GM23338 (cell line): ENCODE data around the gene SEC14L1. TPM values are rescaled to one million over a fixed set of nuclear protein-coding genes. Genes with fewer than 3 reads are reported as not detected.
"Not testable (repeated sequence)": the region's sequence is repeated elsewhere in the genome, so short reads cannot be mapped to it uniquely, and the experiment has no call there.

Source experiments
- ATAC-seq: fragments of 200-7000 bp; cut with Tn5 transposase; 3 replicates; pipeline ENCODE4 v1.9.1; 2020
- DNase-seq: peaks from one replicate; pipeline ENCODE4 v3.0.0-alpha.2; 2015; ENCODE audit warnings: low spot score
- H2AFZ ChIP-seq: fragments of 200-600 bp; sonication (generic); 2 replicates; pipeline ENCODE4 v1.8.0; 2016; ENCODE audit warnings: antibody characterized with exemption, mild to moderate bottlenecking, moderate library complexity
- H3F3A ChIP-seq: fragments of 200-600 bp; sonication (generic); replicated peaks from 2 replicates; pipeline ENCODE4 v1.8.0; 2017; ENCODE audit warnings: antibody characterized with exemption, mixed run types, low read depth
- H3K27ac ChIP-seq: fragments of 200-600 bp; sonication (generic); 2 replicates; pipeline ENCODE4 v1.6.1; 2016; ENCODE audit warnings: low read depth
- H3K27me3 ChIP-seq: fragments of 200-600 bp; sonication (generic); 2 replicates; pipeline ENCODE4 v1.8.0; 2016; ENCODE audit warnings: mild to moderate bottlenecking, mixed run types, moderate library complexity; ENCODE audit not compliant: insufficient read depth
- H3K36me3 ChIP-seq: fragments of 200-600 bp; sonication (generic); 2 replicates; pipeline ENCODE4 v1.8.0; 2016; ENCODE audit warnings: mild to moderate bottlenecking; ENCODE audit not compliant: insufficient read depth
- H3K4me1 ChIP-seq: fragments of 200-600 bp; sonication (generic); 2 replicates; pipeline ENCODE4 v1.8.0; 2016; ENCODE audit warnings: mild to moderate bottlenecking, moderate library complexity; ENCODE audit not compliant: insufficient read depth
- H3K4me2 ChIP-seq: fragments of 200-600 bp; sonication (generic); 2 replicates; pipeline ENCODE4 v1.7.1; 2017; ENCODE audit warnings: mixed run types
- H3K4me3 ChIP-seq: fragments of 200-600 bp; sonication (generic); 2 replicates; pipeline ENCODE4 v1.6.1; 2016; ENCODE audit warnings: mixed run types
- H3K79me2 ChIP-seq: fragments of 200-600 bp; sonication (generic); replicated peaks from 2 replicates; pipeline ENCODE4 v1.8.0; 2017; ENCODE audit warnings: mild to moderate bottlenecking; ENCODE audit not compliant: insufficient read depth
- H3K9me2 ChIP-seq: fragments of 200-600 bp; sonication (generic); 2 replicates; pipeline ENCODE4 v1.8.0; 2017; ENCODE audit not compliant: insufficient read depth
- H4K20me1 ChIP-seq: fragments of 200-600 bp; sonication (generic); replicated peaks from 2 replicates; pipeline ENCODE4 v1.8.0; 2017; ENCODE audit warnings: mild to moderate bottlenecking; ENCODE audit not compliant: insufficient read depth
- H3K27ac Mint-ChIP-seq: 2 replicates; pipeline ENCODE4 v1.8.0; 2020; ENCODE audit warnings: inconsistent platforms, mild to moderate bottlenecking, moderate library complexity, mixed read lengths
- H3K27me3 Mint-ChIP-seq: 3 replicates; pipeline ENCODE4 v1.8.0; 2022; ENCODE audit warnings: low read depth, mild to moderate bottlenecking, moderate library complexity, mixed read lengths, inconsistent platforms; ENCODE audit not compliant: insufficient read depth, poor library complexity
- H3K36me3 Mint-ChIP-seq: 3 replicates; pipeline ENCODE4 v1.8.0; 2021; ENCODE audit warnings: low read depth, mild to moderate bottlenecking, inconsistent platforms, moderate library complexity, mixed read lengths
- H3K4me1 Mint-ChIP-seq: 3 replicates; pipeline ENCODE4 v1.8.0; 2020; ENCODE audit warnings: mild to moderate bottlenecking, inconsistent platforms, mixed read lengths
- H3K4me3 Mint-ChIP-seq: 3 replicates; pipeline ENCODE4 v1.8.0; 2021; ENCODE audit warnings: moderate library complexity, mild to moderate bottlenecking, inconsistent platforms, mixed read lengths
- H3K9me3 Mint-ChIP-seq: 3 replicates; pipeline ENCODE4 v1.8.0; 2020; ENCODE audit warnings: moderate library complexity, mild to moderate bottlenecking, inconsistent platforms, mixed read lengths
- EZH2 ChIP-seq: fragments of 200-600 bp; sonication (generic); IDR thresholded peaks from one replicate; pipeline ENCODE4 v1.8.0; 2017; ENCODE audit warnings: antibody characterized with exemption, mild to moderate bottlenecking, low read depth; ENCODE audit not compliant: unreplicated experiment
- EZH2phosphoT487 ChIP-seq: fragments of 200-600 bp; sonication (generic); IDR thresholded peaks from one replicate; pipeline ENCODE4 v1.8.1; 2018; ENCODE audit warnings: antibody characterized with exemption; ENCODE audit not compliant: unreplicated experiment
- JUNB ChIP-seq: IDR thresholded peaks from one replicate; pipeline ENCODE4 v1.6.1; 2016; ENCODE audit warnings: antibody characterized with exemption; ENCODE audit not compliant: unreplicated experiment
- NANOG ChIP-seq: IDR thresholded peaks from 2 replicates; pipeline ENCODE4 v1.6.1; 2016; ENCODE audit warnings: antibody characterized with exemption, borderline replicate concordance
- POLR2AphosphoS5 ChIP-seq: IDR thresholded peaks from 2 replicates; pipeline ENCODE4 v1.6.1; 2016; ENCODE audit warnings: antibody characterized with exemption, low read depth
- ZNF114 ChIP-seq: fragments of 250-450 bp; sonication (Bioruptor Pico); IDR thresholded peaks from 2 replicates; pipeline ENCODE4 v1.5.0; 2020; ENCODE audit warnings: mild to moderate bottlenecking, moderate library complexity
- ZNF331 ChIP-seq: fragments of 250-450 bp; sonication (Bioruptor Pico); IDR thresholded peaks from 2 replicates; pipeline ENCODE4 v1.5.0; 2020; ENCODE audit warnings: low read depth, mild to moderate bottlenecking, moderate library complexity
- ZNF462 ChIP-seq: fragments of 250-450 bp; sonication (Bioruptor Pico); IDR thresholded peaks from 2 replicates; pipeline ENCODE4 v1.5.0; 2020; ENCODE audit warnings: mild to moderate bottlenecking, moderate library complexity
- polyA plus RNA-seq: library from polyadenylated mRNA; unstranded; fragments of >200 nt; fragmentation: Nextera tagmentation; extraction: Ambion mirVana; gene quantifications from 2 replicates; pipeline ENCODE4 v1.2.1, GENCODE V29; 2016
- total RNA-seq: library from RNA; depleted of rRNA; stranded (reverse); fragments of >200 nt; shearing (Covaris generic); gene quantifications from 2 replicates; pipeline ENCODE4 v1.2.3, GENCODE V29; 2014
- TF ChIP-seq, protein P1 (sequence below): IDR thresholded peaks from one replicate; pipeline ENCODE4 v1.6.1; 2018; ENCODE audit warnings: antibody characterized with exemption; ENCODE audit not compliant: unreplicated experiment

Gene SEC14L1
- total and polyA plus RNA-seq, 2 experiments from 2014 or later: 26.8 to 54.8 TPM

- Mint-ChIP-seq H3K36me3 (peaks cover 25% of the 10 kb centered on the region), H3K27me3 (peaks cover 13% of the 10 kb centered on the region), H3K9me3 (peaks cover 30% of the 10 kb centered on the region), H3K4me1 (peaks cover 12% of the 10 kb centered on the region), H3K4me3 (no peak overlapping the region), H3K27ac (no peak overlapping the region)
- no peak overlapping the region for H3K4me3 ChIP-seq
- peaks cover 11% of the 10 kb centered on the region; the same call in 1 of the 2 replicates for H3K4me1 ChIP-seq
- no peak for DNase-seq
- H3K79me2 ChIP-seq: peaks cover 6% of the 10 kb centered on the region
- peaks cover 10% of the 10 kb centered on the region; the same call in 1 of the 2 replicates for H3F3A ChIP-seq
- H3K27ac ChIP-seq: no peak overlapping the region
- no peaks in the 10 kb centered on the region for H3K27me3 ChIP-seq
- H4K20me1 ChIP-seq: no peaks in the 10 kb centered on the region
- no peaks in the 10 kb centered on the region for H3K36me3 ChIP-seq
- TF ChIP-seq EZH2phosphoT487 (no peak), EZH2 (no peak), JUNB (no peak), NANOG (no peak), ZNF331 (CRISPR knock-in tag) (no peak), ZNF462 (CRISPR knock-in tag) (no peak), POLR2AphosphoS5 (no peak), ZNF114 (CRISPR knock-in tag) (no peak)
- TF ChIP-seq, protein P1, sequence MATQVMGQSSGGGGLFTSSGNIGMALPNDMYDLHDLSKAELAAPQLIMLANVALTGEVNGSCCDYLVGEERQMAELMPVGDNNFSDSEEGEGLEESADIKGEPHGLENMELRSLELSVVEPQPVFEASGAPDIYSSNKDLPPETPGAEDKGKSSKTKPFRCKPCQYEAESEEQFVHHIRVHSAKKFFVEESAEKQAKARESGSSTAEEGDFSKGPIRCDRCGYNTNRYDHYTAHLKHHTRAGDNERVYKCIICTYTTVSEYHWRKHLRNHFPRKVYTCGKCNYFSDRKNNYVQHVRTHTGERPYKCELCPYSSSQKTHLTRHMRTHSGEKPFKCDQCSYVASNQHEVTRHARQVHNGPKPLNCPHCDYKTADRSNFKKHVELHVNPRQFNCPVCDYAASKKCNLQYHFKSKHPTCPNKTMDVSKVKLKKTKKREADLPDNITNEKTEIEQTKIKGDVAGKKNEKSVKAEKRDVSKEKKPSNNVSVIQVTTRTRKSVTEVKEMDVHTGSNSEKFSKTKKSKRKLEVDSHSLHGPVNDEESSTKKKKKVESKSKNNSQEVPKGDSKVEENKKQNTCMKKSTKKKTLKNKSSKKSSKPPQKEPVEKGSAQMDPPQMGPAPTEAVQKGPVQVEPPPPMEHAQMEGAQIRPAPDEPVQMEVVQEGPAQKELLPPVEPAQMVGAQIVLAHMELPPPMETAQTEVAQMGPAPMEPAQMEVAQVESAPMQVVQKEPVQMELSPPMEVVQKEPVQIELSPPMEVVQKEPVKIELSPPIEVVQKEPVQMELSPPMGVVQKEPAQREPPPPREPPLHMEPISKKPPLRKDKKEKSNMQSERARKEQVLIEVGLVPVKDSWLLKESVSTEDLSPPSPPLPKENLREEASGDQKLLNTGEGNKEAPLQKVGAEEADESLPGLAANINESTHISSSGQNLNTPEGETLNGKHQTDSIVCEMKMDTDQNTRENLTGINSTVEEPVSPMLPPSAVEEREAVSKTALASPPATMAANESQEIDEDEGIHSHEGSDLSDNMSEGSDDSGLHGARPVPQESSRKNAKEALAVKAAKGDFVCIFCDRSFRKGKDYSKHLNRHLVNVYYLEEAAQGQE: no peak
- H2AFZ ChIP-seq: no peak overlapping the region
- no peak for ATAC-seq
- no peak overlapping the region for H3K4me2 ChIP-seq
- H3K9me2 ChIP-seq: no peaks in the 10 kb centered on the region
Measured at GRCh38 chr17:77137111-77137510, 3.7 kb upstream of the SEC14L1 start.

DNA sequence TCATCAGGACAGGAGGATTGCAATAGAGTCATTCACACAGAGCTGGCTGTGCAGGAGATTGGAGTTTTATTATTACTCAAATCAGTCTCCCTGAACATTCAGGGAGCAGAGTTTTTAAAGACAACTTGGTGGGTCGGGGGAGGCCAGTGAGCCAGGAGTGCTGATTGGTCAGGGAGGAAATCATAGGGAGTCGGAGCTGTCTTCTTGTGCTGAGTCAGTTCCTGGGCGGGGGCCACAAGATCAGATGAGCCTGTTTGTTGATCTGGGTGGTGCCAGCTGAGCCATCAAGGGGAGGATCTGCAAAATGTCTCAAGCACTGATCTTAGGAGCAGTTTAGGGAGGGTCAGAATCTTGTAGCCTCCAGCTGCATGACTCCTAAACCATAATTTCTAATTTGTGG is 2.9 kb upstream of the SEC14L1 start:
- not testable (repeated sequence) for H3K27ac Mint-ChIP-seq, H3K36me3 ChIP-seq, H3K27ac ChIP-seq, H3K4me3 Mint-ChIP-seq, H3K4me3 ChIP-seq, H2AFZ ChIP-seq, H3K9me2 ChIP-seq, DNase-seq, ATAC-seq, H3K4me2 ChIP-seq, H4K20me1 ChIP-seq, H3K27me3 ChIP-seq
- Mint-ChIP-seq H3K27me3 (peaks cover 13% of the 10 kb centered on the region), H3K9me3 (peaks cover 30% of the 10 kb centered on the region), H3K4me1 (peaks cover 12% of the 10 kb centered on the region), H3K36me3 (peaks cover 28% of the 10 kb centered on the region)
- Histone ChIP-seq H3F3A (peaks cover 12% of the 10 kb centered on the region; the same call in 1 of the 2 replicates), H3K4me1 (peaks cover 12% of the 10 kb centered on the region; the same call in 1 of the 2 replicates), H3K79me2 (peaks cover 13% of the 10 kb centered on the region)
